NT2/D1 (cell line): ENCODE measurements around the gene HOXC12.

Experiments
- DNase-seq: peaks from one replicate; pipeline ENCODE4 v3.0.0-alpha.2; 2011; ENCODE audit warnings: low read depth, low spot score
- H3K27me3 ChIP-seq: 2 replicates; pipeline ENCODE4 v1.6.0; 2011; ENCODE audit warnings: mild to moderate bottlenecking; ENCODE audit not compliant: insufficient read length, insufficient read depth
- H3K36me3 ChIP-seq: 2 replicates; pipeline ENCODE4 v1.6.1; 2011; ENCODE audit warnings: mild to moderate bottlenecking, low read length, mixed read lengths; ENCODE audit not compliant: insufficient read depth, insufficient read length
- H3K4me1 ChIP-seq: 2 replicates; pipeline ENCODE4 v1.5.1; 2011; ENCODE audit not compliant: insufficient read depth, insufficient read length
- H3K4me3 ChIP-seq: 2 replicates; pipeline ENCODE4 v1.5.1; 2011; ENCODE audit warnings: low read depth; ENCODE audit not compliant: insufficient read length
- H3K9ac ChIP-seq: 2 replicates; pipeline ENCODE4 v1.6.0; 2011; ENCODE audit warnings: low read depth; ENCODE audit not compliant: insufficient read length
- H3K9me3 ChIP-seq: 2 replicates; pipeline ENCODE4 v1.5.1; 2011; ENCODE audit warnings: mild to moderate bottlenecking, low read length; ENCODE audit not compliant: insufficient read depth
- SUZ12 ChIP-seq: IDR thresholded peaks from 2 replicates; pipeline ENCODE4 v1.6.1; 2011; ENCODE audit not compliant: insufficient read length, insufficient read depth; ENCODE audit errors: extremely low read depth
- YY1 ChIP-seq: IDR thresholded peaks from 2 replicates; pipeline ENCODE4 v1.6.1; 2011; ENCODE audit not compliant: insufficient read length, insufficient read depth
- ZNF274 ChIP-seq: IDR thresholded peaks from 2 replicates; pipeline ENCODE4 v1.6.1; 2011; ENCODE audit warnings: mild to moderate bottlenecking, low read depth, low read length

HOXC12 gene

GRCh38 chr12:53995378-53996239 is 40.9 kb downstream of the HOXC12 start:
- Histone ChIP-seq H3K9ac (peak overlapping the region; percentile 18), H3K9me3 (no peaks in the 10 kb centered on the region), H3K4me3 (peak overlapping the region; percentile 9), H3K36me3 (no peaks in the 10 kb centered on the region), H3K4me1 (peaks cover 26% of the 10 kb centered on the region), H3K27me3 (peaks cover 100% of the 10 kb centered on the region)
- TF ChIP-seq ZNF274 (no peak), YY1 (no peak), SUZ12 (no peak)
- no peak for DNase-seq

GRCh38 chr12:53996240-53997203 is 41.8 kb downstream of the HOXC12 start:
- Histone ChIP-seq H3K36me3 (no peaks in the 10 kb centered on the region), H3K4me1 (peaks cover 27% of the 10 kb centered on the region), H3K9me3 (no peaks in the 10 kb centered on the region), H3K9ac (peak overlapping the region; percentile 18), H3K4me3 (no peak overlapping the region), H3K27me3 (peaks cover 100% of the 10 kb centered on the region)
- no peak for DNase-seq
- TF ChIP-seq ZNF274 (no peak), SUZ12 (peak; percentile 87)

GRCh38 chr12:53997204-53998109 is 42.8 kb downstream of the HOXC12 start:
- no peak for DNase-seq
- Histone ChIP-seq H3K4me1 (peaks cover 27% of the 10 kb centered on the region), H3K4me3 (no peak overlapping the region), H3K36me3 (no peaks in the 10 kb centered on the region), H3K9ac (no peak overlapping the region), H3K9me3 (no peaks in the 10 kb centered on the region), H3K27me3 (peaks cover 100% of the 10 kb centered on the region)
- no peak for TF ChIP-seq ZNF274
- peak; percentile 97 for TF ChIP-seq SUZ12

GRCh38 chr12:53998110-53998899 is 43.6 kb downstream of the HOXC12 start:
- Histone ChIP-seq H3K4me1 (peaks cover 27% of the 10 kb centered on the region), H3K9me3 (no peaks in the 10 kb centered on the region), H3K9ac (no peak overlapping the region), H3K27me3 (peaks cover 100% of the 10 kb centered on the region), H3K4me3 (no peak overlapping the region), H3K36me3 (no peaks in the 10 kb centered on the region)
- TF ChIP-seq ZNF274 (no peak), YY1 (no peak), SUZ12 (no peak)
- no peak for DNase-seq

GRCh38 chr12:53998900-53999236 is 44.2 kb downstream of the HOXC12 start:
- H3K9ac ChIP-seq = no peak overlapping the region
- H3K4me3 ChIP-seq = no peak overlapping the region
- no peaks in the 10 kb centered on the region for H3K36me3 ChIP-seq
- peaks cover 27% of the 10 kb centered on the region for H3K4me1 ChIP-seq
- TF ChIP-seq ZNF274 = no peak
- no peaks in the 10 kb centered on the region for H3K9me3 ChIP-seq
- H3K27me3 ChIP-seq = peaks cover 100% of the 10 kb centered on the region
- no peak for DNase-seq

GRCh38 chr12:53999559-54000115 is 44.9 kb downstream of the HOXC12 start:
- no peak for DNase-seq
- no peaks in the 10 kb centered on the region for H3K9me3 ChIP-seq
- peak overlapping the region; percentile 42 for H3K4me3 ChIP-seq
- TF ChIP-seq ZNF274 (no peak), SUZ12 (no peak), YY1 (no peak)
- no peak overlapping the region for H3K9ac ChIP-seq
- peaks cover 24% of the 10 kb centered on the region for H3K4me1 ChIP-seq
- no peaks in the 10 kb centered on the region for H3K36me3 ChIP-seq
- peaks cover 100% of the 10 kb centered on the region for H3K27me3 ChIP-seq
